ENCODE results near the gene JARID2. TPM values are rescaled to one million over a fixed set of nuclear protein-coding genes. Genes with fewer than 3 reads are reported as not detected.

JARID2 gene
- total RNA-seq, 1 experiment from 2014 or later = 23.6 TPM

DNA sequence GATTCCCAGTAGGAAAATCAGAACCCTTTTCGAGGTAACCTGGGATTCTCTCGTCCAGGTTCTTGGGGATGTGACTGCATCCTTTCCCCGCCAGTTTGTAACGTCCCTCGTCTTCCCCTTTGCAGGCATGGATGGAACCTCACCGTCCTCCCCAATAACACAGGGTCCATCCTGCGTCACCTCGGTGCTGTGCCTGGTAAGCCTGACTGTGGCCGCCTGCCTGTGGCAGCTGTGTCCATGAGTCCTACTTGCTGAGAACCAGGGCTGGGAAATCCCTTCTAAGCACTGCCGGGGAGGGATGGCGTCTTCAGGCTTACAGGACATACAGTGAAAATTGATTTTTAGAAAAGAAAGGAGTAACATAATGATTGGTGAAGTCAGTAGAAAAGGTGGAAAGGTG is 261.4 kb downstream of the JARID2 start:
- Histone ChIP-seq H3K4me2 (ENCODE audit: low read length) (no peak overlapping the region), H3K27me3 (ENCODE audit: insufficient read depth, low read length) (no peaks in the 10 kb centered on the region), H3K4me1 (ENCODE audit: control insufficient read depth in 1 of 2, insufficient read depth in 2 of 2, low read length in 2 of 2) (0 out of 4 replicates have a peak, but pooled peaks cover 0 to 4% of the 10 kb centered on the region in 2 experiments), H3K9ac (ENCODE audit: low read length) (no peak overlapping the region), H3K9me3 (ENCODE audit: control insufficient read depth in 1 of 2, insufficient read depth in 1 of 2, low read depth in 1 of 2, low read length in 2 of 2) (no peaks in the 10 kb centered on the region), H2AFZ (ENCODE audit: low read depth, low read length, poor library complexity, severe bottlenecking) (no peak overlapping the region), H3K27ac (ENCODE audit: low read depth, low read length) (no peak overlapping the region), H3K9me2 (ENCODE audit: insufficient read depth) (no peaks in the 10 kb centered on the region), H3K36me3 (ENCODE audit: control insufficient read depth in 1 of 2, insufficient read depth in 2 of 2, low read length in 2 of 2) (peaks cover 0 to 2% of the 10 kb centered on the region in 2 experiments; a peak in 1 of 4 replicates), H4K20me1 (ENCODE audit: insufficient read depth) (no peaks in the 10 kb centered on the region), H3K4me3 (replicated peaks in 1 of 2; ENCODE audit: low read depth in 1 of 2, low read length in 2 of 2) (no peak overlapping the region), H3K79me2 (ENCODE audit: insufficient read depth, low read length) (no peaks in the 10 kb centered on the region)
- CTCF ChIA-PET = no interaction called here
- ATAC-seq (no peak), DNase-seq (ENCODE audit: low read depth, low spot score) (no peak)
- BruUV-seq (replicated peaks) = no TSS peak
- RAD21 ChIA-PET (ENCODE audit: low non-redundant PET in 1 of 2, low total read pairs in 2 of 2, uncharacterized antibody in 2 of 2, unreplicated experiment in 2 of 2) = no interaction called here
- POLR2A ChIA-PET = no interaction called here
- no peak for TF ChIP-seq YY1 (IDR thresholded peaks at IDR 0.05; ENCODE audit: extremely low read depth, insufficient replicate concordance, low read depth, low read length)
- intact Hi-C loops (cut with micrococcal nuclease) = no loop called here

DNA sequence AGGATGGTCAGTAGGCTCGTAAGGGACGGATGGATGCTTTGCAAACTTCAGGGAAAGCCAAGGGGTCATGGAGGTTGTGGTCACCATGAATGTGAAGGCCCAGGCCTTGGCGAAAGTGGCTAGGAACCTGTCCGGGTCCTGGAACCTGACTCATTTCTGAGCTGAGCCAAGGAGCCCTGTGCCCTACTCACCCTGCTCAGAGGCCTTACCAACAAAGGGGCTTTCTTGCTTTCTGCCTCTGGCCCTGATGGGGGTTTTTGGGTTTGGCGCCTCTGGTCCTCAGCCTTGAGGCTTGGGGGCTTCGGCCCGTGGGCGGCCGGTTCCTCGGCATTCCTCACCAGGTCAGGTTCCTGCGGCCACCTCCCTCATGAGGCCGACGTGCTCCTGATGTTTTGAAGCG is 261.9 kb downstream of the JARID2 start:
- Histone ChIP-seq H3K9me3 (ENCODE audit: control insufficient read depth in 1 of 2, insufficient read depth in 1 of 2, low read depth in 1 of 2, low read length in 2 of 2) (no peaks in the 10 kb centered on the region), H3K9ac (ENCODE audit: low read length) (no peak overlapping the region), H3K9me2 (ENCODE audit: insufficient read depth) (no peaks in the 10 kb centered on the region), H3K36me3 (ENCODE audit: control insufficient read depth in 1 of 2, insufficient read depth in 2 of 2, low read length in 2 of 2) (peaks cover 0 to 2% of the 10 kb centered on the region in 2 experiments; a peak in 1 of 4 replicates), H3K4me2 (ENCODE audit: low read length) (no peak overlapping the region), H3K4me3 (replicated peaks in 1 of 2; ENCODE audit: low read depth in 1 of 2, low read length in 2 of 2) (no peak overlapping the region), H3K27ac (ENCODE audit: low read depth, low read length) (no peak overlapping the region), H3K27me3 (ENCODE audit: insufficient read depth, low read length) (no peaks in the 10 kb centered on the region), H3K79me2 (ENCODE audit: insufficient read depth, low read length) (no peaks in the 10 kb centered on the region), H4K20me1 (ENCODE audit: insufficient read depth) (no peaks in the 10 kb centered on the region), H2AFZ (ENCODE audit: low read depth, low read length, poor library complexity, severe bottlenecking) (no peak overlapping the region), H3K4me1 (ENCODE audit: control insufficient read depth in 1 of 2, insufficient read depth in 2 of 2, low read length in 2 of 2) (0 out of 4 replicates have a peak, but pooled peaks cover 0 to 4% of the 10 kb centered on the region in 2 experiments)
- no peak for TF ChIP-seq CEBPB (IDR thresholded peaks at IDR 0.05; ENCODE audit: low read depth)
- RAD21 ChIA-PET (ENCODE audit: low non-redundant PET in 1 of 2, low total read pairs in 2 of 2, uncharacterized antibody in 2 of 2, unreplicated experiment in 2 of 2) = no interaction called here
- no TSS peak for BruUV-seq (replicated peaks)
- POLR2A ChIA-PET = no interaction called here
- ATAC-seq (no peak), DNase-seq (ENCODE audit: low read depth, low spot score) (no peak)
- CTCF ChIA-PET = no interaction called here
- intact Hi-C loops (cut with micrococcal nuclease) = no loop called here

DNA sequence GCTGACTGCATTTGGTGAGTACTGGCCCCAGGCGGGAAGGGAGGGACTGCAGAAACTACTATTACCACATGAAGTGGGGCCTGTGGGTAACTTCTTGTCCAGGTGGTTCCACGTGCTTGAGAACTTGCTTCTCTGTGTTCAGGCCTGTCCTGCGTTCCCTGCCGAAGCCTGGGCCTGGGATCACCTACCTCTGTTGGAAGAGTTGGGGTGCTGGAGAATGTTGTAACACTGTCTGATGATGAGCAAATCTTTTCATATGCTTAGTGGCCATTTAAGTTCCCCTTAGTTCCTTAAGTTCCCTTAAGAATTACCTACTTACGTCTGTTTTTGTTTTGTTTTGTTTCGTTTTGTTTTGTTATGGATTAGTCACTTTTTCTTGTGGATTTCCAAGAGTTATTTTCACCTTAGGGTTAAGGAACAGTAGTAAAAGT is 262.6 kb downstream of the JARID2 start:
- H2AFZ ChIP-seq (ENCODE audit: low read depth, low read length, poor library complexity, severe bottlenecking) = no peak overlapping the region
- ChIA-PET RAD21 (ENCODE audit: low non-redundant PET in 1 of 2, low total read pairs in 2 of 2, uncharacterized antibody in 2 of 2, unreplicated experiment in 2 of 2) (no interaction called here), CTCF (no interaction called here), POLR2A (no interaction called here)
- TF ChIP-seq ZFX (IDR thresholded peaks at IDR 0.05) (no peak), SP1 (IDR thresholded peaks at IDR 0.05; ENCODE audit: low read depth) (no peak), JUND (IDR thresholded peaks at IDR 0.05) (no peak), EGR1 (IDR thresholded peaks at IDR 0.05; ENCODE audit: low read depth) (no peak), FOSL1 (IDR thresholded peaks at IDR 0.05; ENCODE audit: low read depth) (no peak), POLR2AphosphoS5 (IDR thresholded peaks at IDR 0.05; ENCODE audit: low read depth, low read length) (no peak), TCF7L2 (IDR thresholded peaks at IDR 0.05; ENCODE audit: borderline replicate concordance, extremely low read depth, insufficient read depth, insufficient read length) (no peak)
- TF ChIP-seq, protein P1, sequence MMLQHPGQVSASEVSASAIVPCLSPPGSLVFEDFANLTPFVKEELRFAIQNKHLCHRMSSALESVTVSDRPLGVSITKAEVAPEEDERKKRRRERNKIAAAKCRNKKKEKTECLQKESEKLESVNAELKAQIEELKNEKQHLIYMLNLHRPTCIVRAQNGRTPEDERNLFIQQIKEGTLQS (IDR thresholded peaks at IDR 0.05) = no peak
- TF ChIP-seq, protein P2, sequence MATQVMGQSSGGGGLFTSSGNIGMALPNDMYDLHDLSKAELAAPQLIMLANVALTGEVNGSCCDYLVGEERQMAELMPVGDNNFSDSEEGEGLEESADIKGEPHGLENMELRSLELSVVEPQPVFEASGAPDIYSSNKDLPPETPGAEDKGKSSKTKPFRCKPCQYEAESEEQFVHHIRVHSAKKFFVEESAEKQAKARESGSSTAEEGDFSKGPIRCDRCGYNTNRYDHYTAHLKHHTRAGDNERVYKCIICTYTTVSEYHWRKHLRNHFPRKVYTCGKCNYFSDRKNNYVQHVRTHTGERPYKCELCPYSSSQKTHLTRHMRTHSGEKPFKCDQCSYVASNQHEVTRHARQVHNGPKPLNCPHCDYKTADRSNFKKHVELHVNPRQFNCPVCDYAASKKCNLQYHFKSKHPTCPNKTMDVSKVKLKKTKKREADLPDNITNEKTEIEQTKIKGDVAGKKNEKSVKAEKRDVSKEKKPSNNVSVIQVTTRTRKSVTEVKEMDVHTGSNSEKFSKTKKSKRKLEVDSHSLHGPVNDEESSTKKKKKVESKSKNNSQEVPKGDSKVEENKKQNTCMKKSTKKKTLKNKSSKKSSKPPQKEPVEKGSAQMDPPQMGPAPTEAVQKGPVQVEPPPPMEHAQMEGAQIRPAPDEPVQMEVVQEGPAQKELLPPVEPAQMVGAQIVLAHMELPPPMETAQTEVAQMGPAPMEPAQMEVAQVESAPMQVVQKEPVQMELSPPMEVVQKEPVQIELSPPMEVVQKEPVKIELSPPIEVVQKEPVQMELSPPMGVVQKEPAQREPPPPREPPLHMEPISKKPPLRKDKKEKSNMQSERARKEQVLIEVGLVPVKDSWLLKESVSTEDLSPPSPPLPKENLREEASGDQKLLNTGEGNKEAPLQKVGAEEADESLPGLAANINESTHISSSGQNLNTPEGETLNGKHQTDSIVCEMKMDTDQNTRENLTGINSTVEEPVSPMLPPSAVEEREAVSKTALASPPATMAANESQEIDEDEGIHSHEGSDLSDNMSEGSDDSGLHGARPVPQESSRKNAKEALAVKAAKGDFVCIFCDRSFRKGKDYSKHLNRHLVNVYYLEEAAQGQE (IDR thresholded peaks at IDR 0.05; ENCODE audit: low read depth) = no peak
- no peak overlapping the region for H3K9ac ChIP-seq (ENCODE audit: low read length)
- no peak overlapping the region for H3K4me3 ChIP-seq (replicated peaks in 1 of 2; ENCODE audit: low read depth in 1 of 2, low read length in 2 of 2)
- H3K4me1 ChIP-seq (ENCODE audit: control insufficient read depth in 1 of 2, insufficient read depth in 2 of 2, low read length in 2 of 2) = 0 out of 4 replicates have a peak, but pooled peaks cover 0 to 4% of the 10 kb centered on the region in 2 experiments
- H3K79me2 ChIP-seq (ENCODE audit: insufficient read depth, low read length) = no peaks in the 10 kb centered on the region
- BruUV-seq (replicated peaks) = no TSS peak
- ATAC-seq (no peak), DNase-seq (ENCODE audit: low read depth, low spot score) (no peak)
- H3K27me3 ChIP-seq (ENCODE audit: insufficient read depth, low read length) = no peaks in the 10 kb centered on the region
- H3K36me3 ChIP-seq (ENCODE audit: control insufficient read depth in 1 of 2, insufficient read depth in 2 of 2, low read length in 2 of 2) = peaks cover 0 to 2% of the 10 kb centered on the region in 2 experiments; a peak in 1 of 4 replicates
- no peak overlapping the region for H3K27ac ChIP-seq (ENCODE audit: low read depth, low read length)
- H3K9me2 ChIP-seq (ENCODE audit: insufficient read depth) = no peaks in the 10 kb centered on the region
- no peaks in the 10 kb centered on the region for H3K9me3 ChIP-seq (ENCODE audit: control insufficient read depth in 1 of 2, insufficient read depth in 1 of 2, low read depth in 1 of 2, low read length in 2 of 2)
- no peaks in the 10 kb centered on the region for H4K20me1 ChIP-seq (ENCODE audit: insufficient read depth)
- intact Hi-C loops (cut with micrococcal nuclease) = no loop called here
- no peak overlapping the region for H3K4me2 ChIP-seq (ENCODE audit: low read length)
